H1 (cell line): ENCODE results near the gene MRPL43.

ENCODE experiments used
- CHD2 ChIP-seq: IDR thresholded peaks from 2 replicates; pipeline ENCODE4 v1.6.1; 2012; ENCODE audit warnings: low read length, improper control_type of control experiment
- EZH2 ChIP-seq: fragments of 200-600 bp; sonication (generic); IDR thresholded peaks from 2 replicates; pipeline ENCODE4 v1.7.1; 2012; ENCODE audit warnings: low read depth, mild to moderate bottlenecking, moderate library complexity, low read length, inconsistent platforms; ENCODE audit not compliant: severe bottlenecking
- NRF1 ChIP-seq: IDR thresholded peaks from 2 replicates; pipeline ENCODE4 v1.6.1; 2011; ENCODE audit warnings: mild to moderate bottlenecking, low read depth, low read length, improper control_type of control experiment
- POLR2AphosphoS5 ChIP-seq: IDR thresholded peaks from 2 replicates; pipeline ENCODE4 v1.6.1; 2011; ENCODE audit warnings: low read depth, low read length
- RAD21 ChIP-seq, 2 experiments: IDR thresholded peaks in 1 of 2; conservative IDR thresholded peaks in 1 of 2; 2 replicates each; pipeline ENCODE4 v1.6.1; 2011; ENCODE audit warnings: low read depth in 2 of 2, low read length in 2 of 2, improper control_type of control experiment in 1 of 2, inconsistent platforms in 1 of 2, mild to moderate bottlenecking in 1 of 2, moderate library complexity in 1 of 2
- TAF1 ChIP-seq: IDR thresholded peaks from 2 replicates; pipeline ENCODE4 v1.6.1; 2011; ENCODE audit warnings: mild to moderate bottlenecking, low read depth, low read length
- TF ChIP-seq, protein P1 (sequence below): IDR thresholded peaks from 2 replicates; pipeline ENCODE4 v1.6.1; 2011; ENCODE audit warnings: low read depth, mild to moderate bottlenecking, low read length; ENCODE audit not compliant: insufficient read depth
- TF ChIP-seq, protein P2 (sequence below), 3 experiments: IDR thresholded peaks; 1 replicate in 2 of 3; 2 replicates in 1 of 3; pipeline versions ENCODE4 v1.5.1 to v1.6.1; 2011; ENCODE audit warnings: low read length in 3 of 3, mild to moderate bottlenecking in 3 of 3, inconsistent platforms in 2 of 3, low read depth in 1 of 3, moderate library complexity in 1 of 3; ENCODE audit not compliant: insufficient read depth in 1 of 3; ENCODE audit errors: control extremely low read depth in 1 of 3

DNA sequence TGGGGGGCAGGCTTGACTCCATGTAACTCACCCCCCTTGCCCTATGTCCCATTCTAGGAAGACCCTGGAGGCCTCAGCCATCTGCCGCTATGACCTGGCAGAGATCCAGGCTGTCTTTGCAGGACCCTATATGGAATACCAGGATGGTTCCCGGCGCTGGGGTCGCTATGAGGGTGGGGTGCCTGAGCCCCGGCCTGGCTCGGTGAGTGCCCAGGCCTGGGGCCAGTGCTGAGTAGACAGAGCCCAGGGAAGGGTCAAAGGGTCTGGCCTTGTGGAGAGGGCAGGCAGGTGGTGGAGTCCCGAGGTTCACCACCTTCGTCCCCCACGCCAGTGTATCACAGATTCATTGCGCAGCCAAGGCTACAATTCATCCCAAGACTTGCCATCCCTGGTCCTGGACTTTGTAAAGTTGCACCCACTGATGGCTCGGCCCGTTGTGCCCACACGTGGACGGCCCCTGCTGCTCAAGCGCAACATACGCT lies 7.5 kb downstream of the MRPL43 start:
- TF ChIP-seq RAD21 (IDR thresholded peaks at IDR 0.05 in 1 of 2, conservative IDR thresholded peaks at IDR 0.05 in 1 of 2; ENCODE audit: low read depth in 2 of 2, low read length in 2 of 2) (no peak), POLR2AphosphoS5 (no peak), TAF1 (no peak), EZH2 (no peak), CHD2 (no peak), NRF1 (no peak)
- TF ChIP-seq, protein P1, sequence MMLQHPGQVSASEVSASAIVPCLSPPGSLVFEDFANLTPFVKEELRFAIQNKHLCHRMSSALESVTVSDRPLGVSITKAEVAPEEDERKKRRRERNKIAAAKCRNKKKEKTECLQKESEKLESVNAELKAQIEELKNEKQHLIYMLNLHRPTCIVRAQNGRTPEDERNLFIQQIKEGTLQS, result no peak
- TF ChIP-seq, protein P2, sequence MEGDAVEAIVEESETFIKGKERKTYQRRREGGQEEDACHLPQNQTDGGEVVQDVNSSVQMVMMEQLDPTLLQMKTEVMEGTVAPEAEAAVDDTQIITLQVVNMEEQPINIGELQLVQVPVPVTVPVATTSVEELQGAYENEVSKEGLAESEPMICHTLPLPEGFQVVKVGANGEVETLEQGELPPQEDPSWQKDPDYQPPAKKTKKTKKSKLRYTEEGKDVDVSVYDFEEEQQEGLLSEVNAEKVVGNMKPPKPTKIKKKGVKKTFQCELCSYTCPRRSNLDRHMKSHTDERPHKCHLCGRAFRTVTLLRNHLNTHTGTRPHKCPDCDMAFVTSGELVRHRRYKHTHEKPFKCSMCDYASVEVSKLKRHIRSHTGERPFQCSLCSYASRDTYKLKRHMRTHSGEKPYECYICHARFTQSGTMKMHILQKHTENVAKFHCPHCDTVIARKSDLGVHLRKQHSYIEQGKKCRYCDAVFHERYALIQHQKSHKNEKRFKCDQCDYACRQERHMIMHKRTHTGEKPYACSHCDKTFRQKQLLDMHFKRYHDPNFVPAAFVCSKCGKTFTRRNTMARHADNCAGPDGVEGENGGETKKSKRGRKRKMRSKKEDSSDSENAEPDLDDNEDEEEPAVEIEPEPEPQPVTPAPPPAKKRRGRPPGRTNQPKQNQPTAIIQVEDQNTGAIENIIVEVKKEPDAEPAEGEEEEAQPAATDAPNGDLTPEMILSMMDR (IDR thresholded peaks at IDR 0.05; ENCODE audit: control extremely low read depth in 1 of 3, insufficient read depth in 1 of 3, low read depth in 1 of 3, low read length in 3 of 3), result no peak
